Measurements from ENCODE around the gene SHROOM2.

- TF ChIP-seq CTCF (tag by site-specific recombination; IDR thresholded peaks at IDR 0.05) = no peak
- TF ChIP-seq TCF7L2 (IDR thresholded peaks at IDR 0.05; ENCODE audit: borderline replicate concordance, low read depth, low read length) = no peak
- TF ChIP-seq ZNF580 (tag by site-specific recombination; IDR thresholded peaks at IDR 0.05) = no peak
- no peak for TF ChIP-seq REST (tag by site-specific recombination; IDR thresholded peaks at IDR 0.05)
- TF ChIP-seq ZNF274 (IDR thresholded peaks at IDR 0.05; ENCODE audit: low read length) = no peak
- TF ChIP-seq ZNF274 (tag by site-specific recombination; IDR thresholded peaks at IDR 0.05; ENCODE audit: borderline replicate concordance) = no peak
- no peak for TF ChIP-seq ZIC2 (tag by site-specific recombination; IDR thresholded peaks at IDR 0.05)
- no peak for TF ChIP-seq YY1 (tag by site-specific recombination; IDR thresholded peaks at IDR 0.05)
- no peak for TF ChIP-seq KLF7 (tag by site-specific recombination; IDR thresholded peaks at IDR 0.05; ENCODE audit: borderline replicate concordance)
- TF ChIP-seq ZNF658 (tag by site-specific recombination; IDR thresholded peaks at IDR 0.05) = no peak
- TF ChIP-seq ZNF362 (tag by site-specific recombination; IDR thresholded peaks at IDR 0.05) = no peak
- no peak for TF ChIP-seq GFI1B (tag by site-specific recombination; IDR thresholded peaks at IDR 0.05)
Measured at GRCh38 chrX:9775930-9776329, 10.3 kb upstream of the SHROOM2 start.

Data from HEK293 (cell line).